ENCODE data around the gene PARD3. TPM values are rescaled to one million over a fixed set of nuclear protein-coding genes. Genes with fewer than 3 reads are reported as not detected.

The PARD3 gene
- total and polyA plus RNA-seq, 2 donors (not counting 3 experiments of a cell fraction or from before 2014, with no cell fraction given) = 7.3 to 24.1 TPM

DNA sequence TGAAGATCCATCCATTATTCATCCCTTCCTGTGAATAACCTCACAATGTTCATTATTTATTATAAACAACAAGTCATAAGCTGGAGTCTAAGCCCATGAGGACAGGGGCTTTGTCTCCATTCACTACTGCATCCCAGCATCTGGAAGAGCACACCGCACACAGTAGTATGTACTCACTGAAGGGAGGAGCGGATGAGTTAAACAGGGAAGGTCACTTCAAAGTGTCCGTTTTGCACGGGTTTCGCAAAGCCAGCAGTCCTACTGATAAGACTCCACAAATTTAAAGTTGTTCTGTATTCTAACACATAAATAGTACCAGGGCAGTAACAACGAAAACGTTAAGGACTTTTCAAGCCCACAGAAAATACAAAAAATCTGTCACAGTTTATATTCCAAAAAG, 167.9 kb downstream of the PARD3 start:
- Histone ChIP-seq H3K9me3 (replicated peaks; ENCODE audit: control insufficient read depth, insufficient read depth, low read length) (no peaks in the 10 kb centered on the region), H3K9me1 (replicated peaks; ENCODE audit: control insufficient read depth, extremely low read depth, insufficient read depth, low read length) (no peaks in the 10 kb centered on the region), H3K4me2 (ENCODE audit: insufficient read depth, low read length) (no peak overlapping the region), H3K27ac (ENCODE audit: insufficient read depth, low read depth, low read length) (no peak overlapping the region), H4K20me1 (replicated peaks; ENCODE audit: control insufficient read depth, extremely low read depth, insufficient read depth, low read length) (no peaks in the 10 kb centered on the region), H3K27me3 (ENCODE audit: control insufficient read depth in 2 of 2, insufficient read depth in 2 of 2, low read length in 2 of 2) (no peaks in the 10 kb centered on the region), H3K4me1 (ENCODE audit: control insufficient read depth, extremely low read depth, insufficient read depth, low read length) (no peaks in the 10 kb centered on the region), H2AFZ (ENCODE audit: low read depth, low read length) (no peak overlapping the region), H3K4me3 (replicated peaks in 1 of 3; ENCODE audit: insufficient read depth in 1 of 3, low read depth in 1 of 3, low read length in 3 of 3) (no peak overlapping the region), H3K9ac (replicated peaks; ENCODE audit: extremely low read depth, insufficient read depth, low read length) (no peak overlapping the region), H3K36me3 (ENCODE audit: control insufficient read depth in 2 of 2, extremely low read depth in 1 of 2, insufficient read depth in 2 of 2, low read length in 2 of 2) (no peaks in the 10 kb centered on the region), H3K79me2 (ENCODE audit: control insufficient read depth, insufficient read depth, low read length) (no peaks in the 10 kb centered on the region)
- dilution Hi-C loops (cut with MboI; ENCODE audit: extremely low pct_ligation_motif_present, low sequenced_read_pairs) = no loop called here
- no peak for FAIRE-seq
- CTCF ChIA-PET = interaction anchor here (0.6 to 1.7 kb wide), 3 partner anchors 9 to 24 kb away, joined by 3 to 7 read pairs (median 4); no protein-coding TSS in a partner anchor
- no peak for DNase-seq (ENCODE audit: low read depth, low spot score)
- no peak for TF ChIP-seq JUN (IDR thresholded peaks at IDR 0.05; ENCODE audit: borderline replicate concordance, insufficient read depth, insufficient read length, low read depth)
- no peak for TF ChIP-seq GATA2 (IDR thresholded peaks at IDR 0.05; ENCODE audit: insufficient read depth, insufficient read length, low read depth, low read length)
- TF ChIP-seq EZH2 (IDR thresholded peaks at IDR 0.05; ENCODE audit: borderline replicate concordance, low read depth, low read length, severe bottlenecking) = no peak
- TF ChIP-seq, protein P1, sequence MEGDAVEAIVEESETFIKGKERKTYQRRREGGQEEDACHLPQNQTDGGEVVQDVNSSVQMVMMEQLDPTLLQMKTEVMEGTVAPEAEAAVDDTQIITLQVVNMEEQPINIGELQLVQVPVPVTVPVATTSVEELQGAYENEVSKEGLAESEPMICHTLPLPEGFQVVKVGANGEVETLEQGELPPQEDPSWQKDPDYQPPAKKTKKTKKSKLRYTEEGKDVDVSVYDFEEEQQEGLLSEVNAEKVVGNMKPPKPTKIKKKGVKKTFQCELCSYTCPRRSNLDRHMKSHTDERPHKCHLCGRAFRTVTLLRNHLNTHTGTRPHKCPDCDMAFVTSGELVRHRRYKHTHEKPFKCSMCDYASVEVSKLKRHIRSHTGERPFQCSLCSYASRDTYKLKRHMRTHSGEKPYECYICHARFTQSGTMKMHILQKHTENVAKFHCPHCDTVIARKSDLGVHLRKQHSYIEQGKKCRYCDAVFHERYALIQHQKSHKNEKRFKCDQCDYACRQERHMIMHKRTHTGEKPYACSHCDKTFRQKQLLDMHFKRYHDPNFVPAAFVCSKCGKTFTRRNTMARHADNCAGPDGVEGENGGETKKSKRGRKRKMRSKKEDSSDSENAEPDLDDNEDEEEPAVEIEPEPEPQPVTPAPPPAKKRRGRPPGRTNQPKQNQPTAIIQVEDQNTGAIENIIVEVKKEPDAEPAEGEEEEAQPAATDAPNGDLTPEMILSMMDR (IDR thresholded peaks at IDR 0.05; ENCODE audit: extremely low read depth in 1 of 2, insufficient read depth in 1 of 2, low read depth in 1 of 2, low read length in 2 of 2) = no peak
- TF ChIP-seq MYC (IDR thresholded peaks at IDR 0.05; ENCODE audit: low read depth, low read length) = no peak
- TF ChIP-seq POLR2AphosphoS5 (IDR thresholded peaks at IDR 0.05; ENCODE audit: insufficient read depth, low read depth, low read length) = no peak
- no peak for TF ChIP-seq FOS (IDR thresholded peaks at IDR 0.05; ENCODE audit: borderline replicate concordance, insufficient read depth, low read length)
- TF ChIP-seq, protein P2, sequence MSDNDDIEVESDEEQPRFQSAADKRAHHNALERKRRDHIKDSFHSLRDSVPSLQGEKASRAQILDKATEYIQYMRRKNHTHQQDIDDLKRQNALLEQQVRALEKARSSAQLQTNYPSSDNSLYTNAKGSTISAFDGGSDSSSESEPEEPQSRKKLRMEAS (IDR thresholded peaks at IDR 0.05; ENCODE audit: insufficient read depth, insufficient read length) = no peak
- TF ChIP-seq POLR2A (IDR thresholded peaks at IDR 0.05; ENCODE audit: low read depth, low read length) = no peak
- intact Hi-C loops (cut with micrococcal nuclease) = no loop called here
- BruUV-seq (replicated peaks) = no TSS peak
- POLR2A ChIA-PET = interaction anchor here (0.6 kb wide), 1 partner anchor 285 kb away, joined by 5 read pairs; no protein-coding TSS in a partner anchor
